Fibroblast of upper back skin (primary cell): ENCODE measurements around the gene GNG3.
A peak's percentile ranks its signal among the peaks of the same experiment; 100 is the strongest.
"Not testable (repeated sequence)": the region's sequence is repeated elsewhere in the genome, so short reads cannot be mapped to it uniquely, and the experiment has no call there.

Experiments
- DNase-seq: peaks from one replicate; pipeline ENCODE4 v3.0.0-alpha.2; 2013

GNG3 gene

GRCh38 chr11:62707277-62707861, at the start of gene GNG3, which contains the start of gene BSCL2:
Gene GNG3, plus strand, starts transcription at chr11:62707676. Its CDS starts 620 bp downstream, at chr11:62708296.
Gene BSCL2, minus strand, starts transcription at chr11:62707424. Its CDS starts 229 bp downstream, at chr11:62707195.
- DNase-seq, result no peak

GRCh38 chr11:62664405-62665074, 42.9 kb upstream of the GNG3 start:
- DNase-seq, result peak; percentile 35

GRCh38 chr11:62665075-62665598, 42.3 kb upstream of the GNG3 start, which contains the start of the genes C11orf98 and CSKMT:
Gene C11orf98, minus strand, starts transcription at chr11:62665210. Its CDS starts 41 bp downstream, at chr11:62665169.
Gene CSKMT, plus strand, starts transcription at chr11:62665312. Its CDS starts 568 bp downstream, at chr11:62665880.
- DNase-seq, result peak; percentile 94

- DNase-seq, result peak; percentile 42
Measured at GRCh38 chr11:62665599-62666258, 41.7 kb upstream of the GNG3 start.

- no peak for DNase-seq
Measured at GRCh38 chr11:62666259-62666926, 41.1 kb upstream of the GNG3 start.

- DNase-seq, result no peak
Measured at GRCh38 chr11:62667460-62667859, 40.0 kb upstream of the GNG3 start.

GRCh38 chr11:62669420-62670161, 37.9 kb upstream of the GNG3 start:
- no peak for DNase-seq

GRCh38 chr11:62671236-62671607, 36.3 kb upstream of the GNG3 start:
- no peak for DNase-seq

- DNase-seq, result peak; percentile 85
Measured at GRCh38 chr11:62671608-62672389, 35.7 kb upstream of the GNG3 start, which contains the start of the genes LBHD1 and UQCC3. Gene LBHD1, minus strand, starts transcription at chr11:62672267. Its CDS starts 2,236 bp downstream, at chr11:62670031. Gene UQCC3, plus strand, starts transcription at chr11:62671673. Its CDS starts 73 bp downstream, at chr11:62671746.

GRCh38 chr11:62673196-62673525, 34.3 kb upstream of the GNG3 start:
- DNase-seq, result no peak

- DNase-seq, result not testable (repeated sequence)
Measured at GRCh38 chr11:62675415-62675814, 32.1 kb upstream of the GNG3 start.

- no peak for DNase-seq
Measured at GRCh38 chr11:62676698-62677097, 30.8 kb upstream of the GNG3 start.

- DNase-seq, result no peak
Measured at GRCh38 chr11:62677156-62677555, 30.3 kb upstream of the GNG3 start.

- no peak for DNase-seq
Measured at GRCh38 chr11:62677714-62678113, 29.8 kb upstream of the GNG3 start.

GRCh38 chr11:62678433-62678769, 29.1 kb upstream of the GNG3 start:
- no peak for DNase-seq

- DNase-seq, result peak; percentile 86
Measured at GRCh38 chr11:62678770-62679696, 28.4 kb upstream of the GNG3 start, which contains the start of gene UBXN1. Gene UBXN1, minus strand, starts transcription at chr11:62679073. Its CDS starts 150 bp downstream, at chr11:62678923.

GRCh38 chr11:62680825-62681240, 26.6 kb upstream of the GNG3 start:
- DNase-seq, result peak; percentile 83

- DNase-seq, result no peak
Measured at GRCh38 chr11:62682518-62682917, 25.0 kb upstream of the GNG3 start.

GRCh38 chr11:62687508-62688396, 19.7 kb upstream of the GNG3 start:
- DNase-seq, result no peak
